Endothelial cell of umbilical vein (primary cell): Measurements from ENCODE around the gene NSUN7. TPM values are rescaled to one million over a fixed set of nuclear protein-coding genes. Genes with fewer than 3 reads are reported as not detected.

Source experiments
- BruUV-seq: library from RNA; stranded (reverse); fragments of 400-500 nt; replicated peaks from 2 replicates; lab custom pipeline; 2021; lab: Mats Ljungman, UMichigan
- CTCF ChIA-PET: fragments of 300-600, 350-600 bp; sonication (Branson Sonifier 250); formaldehyde crosslinking; loops from one replicate; lab custom pipeline; 2021; ENCODE audit warnings: antibody characterized with exemption, inconsistent platforms; lab: Charles Lee
- POLR2A ChIA-PET: fragments of 300-600, 350-600 bp; sonication (Branson Sonifier 250); formaldehyde crosslinking; loops from one replicate; lab custom pipeline; 2021; ENCODE audit warnings: antibody characterized with exemption, inconsistent platforms; lab: Charles Lee
- DNase-seq: peaks from one replicate; pipeline ENCODE4 v3.0.0-alpha.2; 2011; ENCODE audit warnings: low read depth, low spot score
- FAIRE-seq: peaks from 2 replicates; lab custom pipeline; 2011; peaks lifted over from hg19 to GRCh38; lab: Jason Lieb, UNC
- H2AFZ ChIP-seq: 2 replicates; pipeline ENCODE4 v1.6.0; 2012; ENCODE audit warnings: low read depth, low read length, control low read depth, inconsistent platforms
- H3K27ac ChIP-seq: 2 replicates; pipeline ENCODE4 v1.5.1; 2011; ENCODE audit warnings: low read depth, mild to moderate bottlenecking, control low read depth, low read length, moderate library complexity; ENCODE audit not compliant: insufficient read depth
- H3K27me3 ChIP-seq, 2 experiments: 2 replicates each; pipeline versions ENCODE4 v1.6.0 to v1.6.1; 2011; ENCODE audit warnings: low read length in 2 of 2, mixed read lengths in 1 of 2; ENCODE audit not compliant: control insufficient read depth in 2 of 2, insufficient read depth in 2 of 2
- H3K36me3 ChIP-seq, 2 experiments: 2 replicates in 1 of 2; 3 replicates in 1 of 2; pipeline ENCODE4 v1.5.1; 2011; ENCODE audit warnings: low read length in 2 of 2, mild to moderate bottlenecking in 1 of 2, moderate library complexity in 1 of 2; ENCODE audit not compliant: control insufficient read depth in 2 of 2, insufficient read depth in 2 of 2; ENCODE audit errors: extremely low read depth in 1 of 2
- H3K4me1 ChIP-seq: 3 replicates; pipeline ENCODE4 v1.5.1; 2011; ENCODE audit warnings: mild to moderate bottlenecking, low read length; ENCODE audit not compliant: control insufficient read depth, insufficient read depth; ENCODE audit errors: extremely low read depth
- H3K4me2 ChIP-seq: 2 replicates; pipeline ENCODE4 v1.6.1; 2011; ENCODE audit warnings: low read length, control low read depth, mixed read lengths; ENCODE audit not compliant: insufficient read depth
- H3K4me3 ChIP-seq, 3 experiments: fragments of 200-600 bp in 1 of 3; sonication (generic), shearing (Covaris generic) in 1 of 3; replicated peaks in 1 of 3; 2 replicates each; pipeline ENCODE4 v1.5.1; 2011 to 2016; ENCODE audit warnings: control low read depth in 3 of 3, low read length in 3 of 3, mild to moderate bottlenecking in 2 of 3, inconsistent platforms in 1 of 3, low read depth in 1 of 3, moderate library complexity in 1 of 3; ENCODE audit not compliant: insufficient read depth in 1 of 3
- H3K79me2 ChIP-seq: 2 replicates; pipeline ENCODE4 v1.6.0; 2012; ENCODE audit warnings: low read length, inconsistent platforms; ENCODE audit not compliant: control insufficient read depth, insufficient read depth
- H3K9ac ChIP-seq: replicated peaks from 2 replicates; pipeline ENCODE3; 2011; ENCODE audit warnings: low read length, control low read depth; ENCODE audit not compliant: insufficient read depth; ENCODE audit errors: extremely low read depth
- H3K9me1 ChIP-seq: replicated peaks from 3 replicates; pipeline ENCODE4 v1.6.0; 2011; ENCODE audit warnings: mild to moderate bottlenecking, low read length; ENCODE audit not compliant: control insufficient read depth, insufficient read depth; ENCODE audit errors: extremely low read depth
- H3K9me3 ChIP-seq: replicated peaks from 2 replicates; pipeline ENCODE4 v1.5.1; 2012; ENCODE audit warnings: low read length, inconsistent platforms; ENCODE audit not compliant: control insufficient read depth, insufficient read depth
- H4K20me1 ChIP-seq: replicated peaks from 2 replicates; pipeline ENCODE3; 2011; ENCODE audit warnings: mild to moderate bottlenecking, low read length; ENCODE audit not compliant: control insufficient read depth, insufficient read depth; ENCODE audit errors: extremely low read depth
- GATA2 ChIP-seq: IDR thresholded peaks from 2 replicates; pipeline ENCODE4 v1.7.0; 2011; ENCODE audit warnings: low read depth, mild to moderate bottlenecking, moderate library complexity, mixed read lengths, low read length; ENCODE audit not compliant: insufficient read length, insufficient read depth
- POLR2A ChIP-seq: IDR thresholded peaks from 2 replicates; pipeline ENCODE4 v1.6.1; 2012; ENCODE audit warnings: low read depth, mild to moderate bottlenecking, control low read depth, low read length
- POLR2AphosphoS5 ChIP-seq: IDR thresholded peaks from 2 replicates; pipeline ENCODE4 v1.6.1; 2012; ENCODE audit warnings: low read depth, mild to moderate bottlenecking, control low read depth, low read length, moderate library complexity; ENCODE audit not compliant: insufficient read depth
- dilution Hi-C: fragments of 300-500 bp; cut with MboI; formaldehyde crosslinking; loops from one replicate; pipeline ENCODE4 v1.15.0; 2019; ENCODE audit warnings: low sequenced_read_pairs; ENCODE audit not compliant: extremely low pct_ligation_motif_present
- intact Hi-C: fragments of 100-400 bp; cut with micrococcal nuclease; formaldehyde crosslinking; loops from one replicate; pipeline ENCODE4 v1.10.0; 2022
- polyA plus RNA-seq, 4 experiments: library from polyadenylated mRNA; depleted of rRNA in 3 of 4; stranded (reverse) in 3 of 4; unstranded in 1 of 4; fragments of >200 nt; gene quantifications; 2 replicates each; pipeline versions ENCODE4 v1.2.1 to v1.2.3, GENCODE V29; 2011 to 2012; ENCODE audit warnings: missing spikeins in 1 of 4
- total RNA-seq: library from RNA; stranded (reverse); gene quantifications from 2 replicates; pipeline ENCODE4 v1.2.3, GENCODE V29; 2021

The NSUN7 gene
- total and polyA plus RNA-seq, 2 donors (not counting 3 experiments of a cell fraction or from before 2014, with no cell fraction given), result 0.03 to 0.20 TPM

DNA sequence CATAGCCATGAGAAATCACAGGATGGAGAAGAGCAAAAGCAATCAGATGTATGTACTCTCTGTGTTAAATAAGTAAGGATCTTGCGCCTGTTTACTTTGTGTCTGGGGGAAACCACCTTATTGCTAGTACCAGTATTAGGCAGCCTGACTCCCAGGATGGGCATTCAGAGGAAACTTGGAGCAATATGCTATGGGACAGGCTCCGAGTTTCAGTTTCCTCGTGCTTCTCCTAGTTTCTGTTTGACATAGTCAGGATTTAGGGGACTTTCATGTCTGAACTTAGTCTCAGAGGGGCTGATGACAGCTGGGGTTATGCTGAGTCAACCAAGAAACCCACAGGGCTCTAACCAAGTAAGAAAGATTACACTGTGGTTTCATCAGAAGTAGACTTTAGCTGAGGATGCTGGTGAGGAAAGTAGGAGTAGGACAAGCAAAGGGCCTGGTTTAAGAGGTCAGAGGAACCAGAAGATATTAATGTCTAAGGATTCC lies 13.5 kb downstream of the NSUN7 start:
- DNase-seq (no peak), FAIRE-seq (no peak)
- Histone ChIP-seq H3K79me2 (no peaks in the 10 kb centered on the region), H3K4me3 (no peak overlapping the region), H3K9ac (no peak overlapping the region), H4K20me1 (no peaks in the 10 kb centered on the region), H3K36me3 (no peaks in the 10 kb centered on the region), H3K4me1 (no peaks in the 10 kb centered on the region), H3K9me1 (no peaks in the 10 kb centered on the region), H3K9me3 (no peaks in the 10 kb centered on the region), H3K4me2 (no peak overlapping the region), H2AFZ (no peak overlapping the region), H3K27me3 (peaks cover 0 to 2% of the 10 kb centered on the region in 2 experiments), H3K27ac (no peak overlapping the region)
- ChIA-PET CTCF (no interaction called here), POLR2A (no interaction called here)
- no TSS peak for BruUV-seq
- TF ChIP-seq GATA2 (no peak), POLR2A (no peak), POLR2AphosphoS5 (no peak)
- intact Hi-C loops, result no loop called here
- dilution Hi-C loops, result no loop called here

DNA sequence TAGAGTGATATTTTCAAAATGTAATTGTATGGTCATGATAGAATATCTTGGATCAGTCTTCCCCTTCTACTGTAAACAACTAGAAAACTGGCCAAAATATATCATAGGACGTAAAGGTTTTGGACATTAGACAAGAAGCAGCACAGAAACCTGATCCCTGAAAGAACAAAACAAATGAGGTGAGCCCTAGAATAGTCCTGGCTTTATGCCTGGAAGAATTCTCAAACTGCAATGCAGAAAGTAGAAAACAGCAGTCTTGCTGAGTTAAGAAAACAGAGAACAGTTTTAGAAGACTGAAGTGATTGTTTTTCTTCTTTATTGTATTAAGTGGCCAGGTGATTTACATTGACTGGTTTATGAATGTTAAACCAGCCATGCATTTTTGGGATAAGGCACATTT lies 19.5 kb downstream of the NSUN7 start:
- intact Hi-C loops, result no loop called here
- CTCF ChIA-PET, result no interaction called here

More for the DNA sequence above, 19.5 kb downstream of the NSUN7 start:
- Histone ChIP-seq H4K20me1 (no peaks in the 10 kb centered on the region), H3K4me2 (no peak overlapping the region), H3K4me3 (no peak overlapping the region), H3K9me1 (no peaks in the 10 kb centered on the region), H3K9ac (no peak overlapping the region), H3K27me3 (peaks cover 2% of the 10 kb centered on the region in 2 experiments), H3K79me2 (no peaks in the 10 kb centered on the region), H3K4me1 (no peaks in the 10 kb centered on the region), H2AFZ (no peak overlapping the region), H3K36me3 (no peaks in the 10 kb centered on the region), H3K9me3 (no peaks in the 10 kb centered on the region), H3K27ac (no peak overlapping the region)
- no TSS peak for BruUV-seq
- no peak for TF ChIP-seq GATA2
- dilution Hi-C loops, result no loop called here
- FAIRE-seq (no peak), DNase-seq (no peak)
- POLR2A ChIA-PET, result no interaction called here
